ENCODE measurements around the gene DNLZ. TPM values are rescaled to one million over a fixed set of nuclear protein-coding genes. Genes with fewer than 3 reads are reported as not detected.
"Not testable (repeated sequence)": the region's sequence is repeated elsewhere in the genome, so short reads cannot be mapped to it uniquely, and the experiment has no call there.

Gene DNLZ
- total RNA-seq, 1 donor from 2014 or later: 27.5 TPM

- Histone ChIP-seq H3K36me3 (ENCODE audit: control insufficient read depth, insufficient read depth, low read length) (peaks cover 6% of the 10 kb centered on the region), H3K27me3 (ENCODE audit: control insufficient read depth, insufficient read depth, low read length) (no peaks in the 10 kb centered on the region), H3K4me3 (ENCODE audit: low read depth, low read length) (no peak overlapping the region)
- no peak for TF ChIP-seq CTCF (IDR thresholded peaks at IDR 0.05; ENCODE audit: insufficient read depth, low read length, poor library complexity, severe bottlenecking)
- DNase-seq (ENCODE audit: low read depth): no peak
Measured at GRCh38 chr9:136407911-136408310, 44.4 kb upstream of the DNLZ start.

GRCh38 chr9:136407061-136407460 is 43.5 kb upstream of the DNLZ start:
- not testable (repeated sequence) for H3K27me3 ChIP-seq (ENCODE audit: control insufficient read depth, insufficient read depth, low read length); H3K36me3 ChIP-seq (ENCODE audit: control insufficient read depth, insufficient read depth, low read length); H3K4me3 ChIP-seq (ENCODE audit: low read depth, low read length); DNase-seq (ENCODE audit: low read depth)

DNA sequence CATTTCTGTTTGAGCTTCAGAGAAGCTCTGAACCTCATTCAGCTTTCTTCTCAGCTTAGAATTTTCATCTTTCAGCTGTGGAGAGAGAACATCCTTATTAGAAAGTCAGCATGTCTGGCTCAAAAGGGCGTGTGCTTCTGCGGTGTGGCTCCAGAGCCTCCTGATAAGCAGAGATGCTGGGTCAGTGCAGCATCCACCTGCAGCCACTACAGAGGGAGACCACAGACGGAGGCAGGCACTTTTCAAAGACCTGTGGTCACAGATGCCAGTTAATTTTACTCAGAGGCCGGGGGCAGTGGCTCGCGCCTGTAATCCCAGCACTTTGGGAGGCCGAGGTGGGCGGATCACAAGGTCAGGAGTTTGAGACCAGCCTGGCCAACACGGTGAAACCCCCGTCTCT is 42.4 kb upstream of the DNLZ start:
- DNase-seq (ENCODE audit: low read depth); H3K36me3 ChIP-seq (ENCODE audit: control insufficient read depth, insufficient read depth, low read length); H3K27me3 ChIP-seq (ENCODE audit: control insufficient read depth, insufficient read depth, low read length); H3K4me3 ChIP-seq (ENCODE audit: low read depth, low read length): not testable (repeated sequence)

GRCh38 chr9:136405481-136405880 is 41.9 kb upstream of the DNLZ start:
- Histone ChIP-seq H3K36me3 (ENCODE audit: control insufficient read depth, insufficient read depth, low read length) (peaks cover 4% of the 10 kb centered on the region), H3K4me3 (ENCODE audit: low read depth, low read length) (no peak overlapping the region), H3K27me3 (ENCODE audit: control insufficient read depth, insufficient read depth, low read length) (no peaks in the 10 kb centered on the region)
- TF ChIP-seq CTCF (IDR thresholded peaks at IDR 0.05; ENCODE audit: insufficient read depth, low read length, poor library complexity, severe bottlenecking): no peak
- no peak for DNase-seq (ENCODE audit: low read depth)

- no peak for DNase-seq (ENCODE audit: low read depth)
- Histone ChIP-seq H3K36me3 (ENCODE audit: control insufficient read depth, insufficient read depth, low read length) (peaks cover 4% of the 10 kb centered on the region), H3K27me3 (ENCODE audit: control insufficient read depth, insufficient read depth, low read length) (no peaks in the 10 kb centered on the region), H3K4me3 (ENCODE audit: low read depth, low read length) (no peak overlapping the region)
- TF ChIP-seq CTCF (IDR thresholded peaks at IDR 0.05; ENCODE audit: insufficient read depth, low read length, poor library complexity, severe bottlenecking): no peak
Measured at GRCh38 chr9:136404801-136405136, 41.2 kb upstream of the DNLZ start.

- TF ChIP-seq CTCF (IDR thresholded peaks at IDR 0.05; ENCODE audit: insufficient read depth, low read length, poor library complexity, severe bottlenecking): no peak
- Histone ChIP-seq H3K36me3 (ENCODE audit: control insufficient read depth, insufficient read depth, low read length) (peaks cover 4% of the 10 kb centered on the region), H3K27me3 (ENCODE audit: control insufficient read depth, insufficient read depth, low read length) (no peaks in the 10 kb centered on the region), H3K4me3 (ENCODE audit: low read depth, low read length) (no peak overlapping the region)
- no peak for DNase-seq (ENCODE audit: low read depth)
Measured at GRCh38 chr9:136403915-136404800, 40.6 kb upstream of the DNLZ start.

DNA sequence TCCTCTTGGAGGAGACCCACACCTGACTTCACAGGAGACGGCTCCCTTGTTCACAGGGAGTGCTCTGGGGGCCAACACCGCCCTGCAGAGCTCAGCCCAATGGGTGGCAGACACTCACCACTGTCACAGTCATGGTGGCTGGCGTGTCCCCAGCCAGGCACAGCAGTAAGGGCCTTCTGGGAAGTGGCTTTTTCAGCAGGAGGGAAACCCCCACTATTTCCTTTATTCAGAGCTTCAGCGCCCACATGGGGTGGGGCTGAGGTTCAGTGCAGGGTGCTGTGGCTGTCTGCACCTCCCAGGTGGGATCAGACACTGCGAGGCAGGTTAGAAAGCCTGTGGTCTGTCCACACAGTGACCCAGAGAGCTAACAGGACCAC is 40.0 kb upstream of the DNLZ start:
- Histone ChIP-seq H3K4me3 (ENCODE audit: low read depth, low read length) (no peak overlapping the region), H3K36me3 (ENCODE audit: control insufficient read depth, insufficient read depth, low read length) (peaks cover 4% of the 10 kb centered on the region), H3K27me3 (ENCODE audit: control insufficient read depth, insufficient read depth, low read length) (no peaks in the 10 kb centered on the region)
- no peak for TF ChIP-seq CTCF (IDR thresholded peaks at IDR 0.05; ENCODE audit: insufficient read depth, low read length, poor library complexity, severe bottlenecking)
- no peak for DNase-seq (ENCODE audit: low read depth)

All from kidney epithelial cell (primary cell).